HCT116 (cell line): ENCODE data around the gene CAST. TPM values are rescaled to one million over a fixed set of nuclear protein-coding genes. Genes with fewer than 3 reads are reported as not detected.

Experiments
- ATAC-seq: fragments of 200-7000 bp; cut with Tn5 transposase; 2 replicates; pipeline ENCODE4 v1.9.1; 2020; ENCODE audit warnings: mild to moderate bottlenecking, moderate library complexity
- BruUV-seq: library from RNA; stranded (reverse); fragments of 400-500 nt; replicated peaks from 2 replicates; lab custom pipeline; 2021; lab: Mats Ljungman, UMichigan
- CTCF ChIA-PET: fragments of 300-600 bp; sonication (Branson Sonifier 250); formaldehyde crosslinking; loops from one replicate; lab custom pipeline; 2021; ENCODE audit warnings: antibody characterized with exemption; lab: Charles Lee
- POLR2A ChIA-PET: fragments of 300-600, 350-600 bp; sonication (Branson Sonifier 250); formaldehyde crosslinking; loops from one replicate; lab custom pipeline; 2021; ENCODE audit warnings: antibody characterized with exemption; lab: Charles Lee
- RAD21 ChIA-PET, 2 experiments: fragments of 300-600 bp; sonication (Branson Sonifier 250); formaldehyde crosslinking; loops; one replicate each; lab custom pipeline; 2023; ENCODE audit warnings: low total read pairs in 2 of 2; ENCODE audit not compliant: uncharacterized antibody in 2 of 2, unreplicated experiment in 2 of 2, low non-redundant PET in 1 of 2; lab: Charles Lee
- DNase-seq: peaks from one replicate; pipeline ENCODE4 v3.0.0-alpha.2; 2010; ENCODE audit warnings: low read depth, low spot score
- H2AFZ ChIP-seq: fragments of 200-600 bp; shearing (Covaris generic), sonication (generic); 2 replicates; pipeline ENCODE4 v1.6.1; 2017; ENCODE audit warnings: low read depth, mixed run types, mixed read lengths, antibody characterized with exemption, low read length; ENCODE audit not compliant: poor library complexity, severe bottlenecking
- H3K27ac ChIP-seq: 2 replicates; pipeline ENCODE4 v1.5.1; 2012; ENCODE audit warnings: low read depth, low read length
- H3K27me3 ChIP-seq: fragments of 200-600 bp; sonication (generic); 2 replicates; pipeline ENCODE4 v1.6.1; 2016; ENCODE audit warnings: mixed run types, low read length, mixed read lengths; ENCODE audit not compliant: insufficient read depth
- H3K36me3 ChIP-seq, 2 experiments: fragments of 200-500 bp in 1 of 2; fragments of 200-600 bp in 1 of 2; sonication (Bioruptor generic) in 1 of 2; sonication (generic) in 1 of 2; 2 replicates each; pipeline versions ENCODE4 v1.5.1 to v1.6.1; 2014 to 2016; ENCODE audit warnings: low read length in 2 of 2, inconsistent platforms in 1 of 2, mixed read lengths in 1 of 2, mixed run types in 1 of 2; ENCODE audit not compliant: insufficient read depth in 2 of 2, control insufficient read depth in 1 of 2
- H3K4me1 ChIP-seq, 2 experiments: fragments of 200-600 bp in 1 of 2; sonication (generic) in 1 of 2; 2 replicates each; pipeline versions ENCODE4 v1.5.1 to v1.6.1; 2012 to 2017; ENCODE audit warnings: low read length in 2 of 2, inconsistent platforms in 1 of 2, mild to moderate bottlenecking in 1 of 2, mixed read lengths in 1 of 2, mixed run types in 1 of 2, moderate library complexity in 1 of 2; ENCODE audit not compliant: insufficient read depth in 2 of 2, control insufficient read depth in 1 of 2
- H3K4me2 ChIP-seq: fragments of 200-600 bp; sonication (generic); 2 replicates; pipeline ENCODE4 v1.6.1; 2017; ENCODE audit warnings: mixed run types, low read length, mixed read lengths
- H3K4me3 ChIP-seq, 2 experiments: fragments of 200-600 bp in 1 of 2; sonication (generic) in 1 of 2; replicated peaks in 1 of 2; 2 replicates each; pipeline ENCODE4 v1.5.1; 2011 to 2016; ENCODE audit warnings: low read length in 2 of 2, control low read depth in 1 of 2, low read depth in 1 of 2, mild to moderate bottlenecking in 1 of 2, mixed read lengths in 1 of 2, mixed run types in 1 of 2
- H3K79me2 ChIP-seq: fragments of 200-600 bp; sonication (generic); 2 replicates; pipeline ENCODE4 v1.6.1; 2017; ENCODE audit warnings: mild to moderate bottlenecking, mixed run types, low read length, moderate library complexity, mixed read lengths; ENCODE audit not compliant: insufficient read depth
- H3K9ac ChIP-seq: fragments of 200-600 bp; sonication (generic); 2 replicates; pipeline ENCODE4 v1.6.1; 2016; ENCODE audit warnings: low read length, mixed read lengths
- H3K9me2 ChIP-seq: fragments of 200-600 bp; sonication (generic), shearing (Covaris generic); 2 replicates; pipeline ENCODE4 v1.6.1; 2017; ENCODE audit warnings: mixed run types, mild to moderate bottlenecking, moderate library complexity; ENCODE audit not compliant: insufficient read depth
- H3K9me3 ChIP-seq, 2 experiments: fragments of 200-500 bp in 1 of 2; fragments of 200-600 bp in 1 of 2; sonication (Bioruptor generic) in 1 of 2; sonication (generic) in 1 of 2; 2 replicates each; pipeline ENCODE4 v1.6.1; 2014 to 2017; ENCODE audit warnings: low read length in 2 of 2, mixed read lengths in 2 of 2, inconsistent platforms in 1 of 2, low read depth in 1 of 2, mild to moderate bottlenecking in 1 of 2, mixed run types in 1 of 2, moderate library complexity in 1 of 2; ENCODE audit not compliant: control insufficient read depth in 1 of 2, insufficient read depth in 1 of 2
- H4K20me1 ChIP-seq: fragments of 200-600 bp; sonication (generic), shearing (Covaris generic); 2 replicates; pipeline ENCODE4 v1.6.1; 2017; ENCODE audit warnings: mixed run types, mild to moderate bottlenecking, moderate library complexity; ENCODE audit not compliant: insufficient read depth
- RAD21 ChIP-seq: IDR thresholded peaks from 2 replicates; pipeline ENCODE4 v1.6.1; 2012; ENCODE audit warnings: low read depth, mild to moderate bottlenecking
- intact Hi-C: fragments of 100-400 bp; cut with micrococcal nuclease; formaldehyde crosslinking; loops from 2 replicates; pipeline ENCODE4 v1.10.0; 2022
- total RNA-seq: library from RNA; stranded (reverse); gene quantifications from one replicate; pipeline ENCODE4 v1.2.1, GENCODE V29; 2021; ENCODE audit not compliant: unreplicated experiment
- TF ChIP-seq, protein P1 (sequence below): IDR thresholded peaks from 2 replicates; pipeline ENCODE4 v1.6.1; 2011; ENCODE audit warnings: mild to moderate bottlenecking, low read length, moderate library complexity; ENCODE audit not compliant: insufficient replicate concordance; ENCODE audit errors: extremely low read depth
- TF ChIP-seq, protein P2 (sequence below): IDR thresholded peaks from 2 replicates; pipeline ENCODE4 v1.6.1; 2012
- TF ChIP-seq, protein P3 (sequence below), 3 experiments: fragments of 200-600 bp in 1 of 3; sonication (generic) in 1 of 3; IDR thresholded peaks in 2 of 3; conservative IDR thresholded peaks in 1 of 3; 2 replicates each; pipeline ENCODE4 v1.5.1; 2012 to 2017; ENCODE audit warnings: low read depth in 2 of 3, low read length in 2 of 3, antibody characterized with exemption in 1 of 3, borderline replicate concordance in 1 of 3, control low read depth in 1 of 3, mild to moderate bottlenecking in 1 of 3, mixed read lengths in 1 of 3, mixed run types in 1 of 3, moderate library complexity in 1 of 3; ENCODE audit not compliant: insufficient read depth in 1 of 3

The CAST gene
- total RNA-seq, 1 experiment from 2014 or later = 142 TPM

DNA sequence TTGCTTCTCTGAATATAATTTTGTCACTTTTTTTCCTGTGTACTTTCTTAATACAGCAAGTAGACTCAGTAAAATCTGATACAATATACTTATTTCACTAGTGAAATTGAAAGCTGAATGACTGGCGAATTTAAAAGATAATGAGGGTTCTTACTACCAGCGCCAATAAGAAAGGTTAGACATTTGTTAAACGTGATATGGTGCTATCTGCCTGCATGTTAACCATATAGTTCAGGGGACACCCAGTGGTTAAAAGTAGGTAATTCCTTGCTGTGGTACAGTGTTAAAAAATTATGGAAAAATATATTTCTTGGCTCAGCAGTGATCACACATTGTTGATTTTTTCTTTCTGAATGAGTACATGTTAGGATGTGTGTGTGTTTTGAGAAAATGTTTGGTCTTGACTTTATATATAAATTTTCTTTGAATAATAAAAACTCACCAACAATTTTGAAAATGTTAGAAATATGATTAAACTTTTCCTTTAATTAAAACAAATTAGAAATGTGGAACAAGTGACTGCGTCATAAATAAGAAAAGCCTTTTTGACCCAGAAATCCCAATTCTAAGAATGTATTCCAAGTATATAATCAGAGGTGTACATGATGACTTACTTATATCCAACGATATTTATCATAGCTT lies 25.8 kb downstream of the CAST start:
- ChIA-PET POLR2A (no interaction called here), CTCF (interaction anchor here (1.2 to 2.9 kb wide), 3 partner anchors 9 to 73 kb away, joined by 3 to 30 read pairs (median 5); no protein-coding TSS in a partner anchor), RAD21 (interaction anchor here (1.6 to 2.4 kb wide), 2 partner anchors 73 to 74 kb away, joined by 4 to 7 read pairs; no protein-coding TSS in a partner anchor)
- Histone ChIP-seq H3K4me1 (peaks cover 0 to 3% of the 10 kb centered on the region in 2 experiments; a peak in 1 of 4 replicates), H3K9ac (no peak overlapping the region), H3K36me3 (no peaks in the 10 kb centered on the region), H3K79me2 (no peaks in the 10 kb centered on the region), H2AFZ (no peak overlapping the region), H3K27ac (no peak overlapping the region), H3K4me3 (0 out of 4 replicates have a peak overlapping the region, but pooled peaks of 1 of the 2 experiments have one; percentile 9), H4K20me1 (no peaks in the 10 kb centered on the region), H3K27me3 (no peaks in the 10 kb centered on the region), H3K9me2 (no peaks in the 10 kb centered on the region), H3K9me3 (no peaks in the 10 kb centered on the region), H3K4me2 (peak overlapping the region; percentile 53)
- peak; percentile 93 for ATAC-seq
- no TSS peak for BruUV-seq
- DNase-seq = peak; percentile 39
- TF ChIP-seq, protein P1, sequence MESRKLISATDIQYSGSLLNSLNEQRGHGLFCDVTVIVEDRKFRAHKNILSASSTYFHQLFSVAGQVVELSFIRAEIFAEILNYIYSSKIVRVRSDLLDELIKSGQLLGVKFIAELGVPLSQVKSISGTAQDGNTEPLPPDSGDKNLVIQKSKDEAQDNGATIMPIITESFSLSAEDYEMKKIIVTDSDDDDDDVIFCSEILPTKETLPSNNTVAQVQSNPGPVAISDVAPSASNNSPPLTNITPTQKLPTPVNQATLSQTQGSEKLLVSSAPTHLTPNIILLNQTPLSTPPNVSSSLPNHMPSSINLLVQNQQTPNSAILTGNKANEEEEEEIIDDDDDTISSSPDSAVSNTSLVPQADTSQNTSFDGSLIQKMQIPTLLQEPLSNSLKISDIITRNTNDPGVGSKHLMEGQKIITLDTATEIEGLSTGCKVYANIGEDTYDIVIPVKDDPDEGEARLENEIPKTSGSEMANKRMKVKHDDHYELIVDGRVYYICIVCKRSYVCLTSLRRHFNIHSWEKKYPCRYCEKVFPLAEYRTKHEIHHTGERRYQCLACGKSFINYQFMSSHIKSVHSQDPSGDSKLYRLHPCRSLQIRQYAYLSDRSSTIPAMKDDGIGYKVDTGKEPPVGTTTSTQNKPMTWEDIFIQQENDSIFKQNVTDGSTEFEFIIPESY = no peak
- TF ChIP-seq RAD21 = peak; percentile 90
- TF ChIP-seq, protein P2, sequence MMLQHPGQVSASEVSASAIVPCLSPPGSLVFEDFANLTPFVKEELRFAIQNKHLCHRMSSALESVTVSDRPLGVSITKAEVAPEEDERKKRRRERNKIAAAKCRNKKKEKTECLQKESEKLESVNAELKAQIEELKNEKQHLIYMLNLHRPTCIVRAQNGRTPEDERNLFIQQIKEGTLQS = no peak
- TF ChIP-seq, protein P3, sequence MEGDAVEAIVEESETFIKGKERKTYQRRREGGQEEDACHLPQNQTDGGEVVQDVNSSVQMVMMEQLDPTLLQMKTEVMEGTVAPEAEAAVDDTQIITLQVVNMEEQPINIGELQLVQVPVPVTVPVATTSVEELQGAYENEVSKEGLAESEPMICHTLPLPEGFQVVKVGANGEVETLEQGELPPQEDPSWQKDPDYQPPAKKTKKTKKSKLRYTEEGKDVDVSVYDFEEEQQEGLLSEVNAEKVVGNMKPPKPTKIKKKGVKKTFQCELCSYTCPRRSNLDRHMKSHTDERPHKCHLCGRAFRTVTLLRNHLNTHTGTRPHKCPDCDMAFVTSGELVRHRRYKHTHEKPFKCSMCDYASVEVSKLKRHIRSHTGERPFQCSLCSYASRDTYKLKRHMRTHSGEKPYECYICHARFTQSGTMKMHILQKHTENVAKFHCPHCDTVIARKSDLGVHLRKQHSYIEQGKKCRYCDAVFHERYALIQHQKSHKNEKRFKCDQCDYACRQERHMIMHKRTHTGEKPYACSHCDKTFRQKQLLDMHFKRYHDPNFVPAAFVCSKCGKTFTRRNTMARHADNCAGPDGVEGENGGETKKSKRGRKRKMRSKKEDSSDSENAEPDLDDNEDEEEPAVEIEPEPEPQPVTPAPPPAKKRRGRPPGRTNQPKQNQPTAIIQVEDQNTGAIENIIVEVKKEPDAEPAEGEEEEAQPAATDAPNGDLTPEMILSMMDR (IDR thresholded peaks at IDR 0.05 in 2 of 3, conservative IDR thresholded peaks at IDR 0.05 in 1 of 3; ENCODE audit: borderline replicate concordance in 1 of 3, insufficient read depth in 1 of 3, low read depth in 2 of 3, low read length in 2 of 3) = peak; percentile 53 to 74 (median 71); a peak in 5 of 6 replicates
- intact Hi-C loops = loop anchor here (1.0 to 5.0 kb wide), 2 partner anchors 74 to 346 kb away; no protein-coding TSS in a partner anchor
